Sigmoid colon (tissue), 7 donors: ENCODE measurements around the gene SEC63. TPM values are rescaled to one million over a fixed set of nuclear protein-coding genes. Genes with fewer than 3 reads are reported as not detected.
"Not testable (repeated sequence)": the region's sequence is repeated elsewhere in the genome, so short reads cannot be mapped to it uniquely, and the experiment has no call there.

ENCODE experiments used
- DNase-seq: peaks from one replicate; pipeline ENCODE4 v3.0.0-alpha.2; 2019
- H3K27ac ChIP-seq, 4 donors: fragments of 200-600 bp; sonication (generic); one replicate each; pipeline ENCODE4 v1.5.1; 2016 to 2019; ENCODE audit warnings: mild to moderate bottlenecking in 1 of 4
- H3K27me3 ChIP-seq, 3 donors: fragments of 200-600 bp; sonication (generic); one replicate each; pipeline ENCODE4 v1.5.1; 2019; ENCODE audit warnings: mild to moderate bottlenecking in 1 of 3
- H3K36me3 ChIP-seq, 4 donors: fragments of 200-600 bp; sonication (generic); one replicate each; pipeline ENCODE4 v1.5.1; 2016 to 2019
- H3K4me1 ChIP-seq, 4 donors: fragments of 200-600 bp; sonication (generic); one replicate each; pipeline ENCODE4 v1.5.1; 2017 to 2019
- H3K4me3 ChIP-seq, 4 donors: fragments of 200-600 bp; sonication (generic); one replicate each; pipeline ENCODE4 v1.5.1; 2017 to 2019; ENCODE audit warnings: mild to moderate bottlenecking in 2 of 4, moderate library complexity in 1 of 4
- H3K9me3 ChIP-seq, 4 donors: fragments of 200-600 bp in 3 of 4; sonication (generic) in 3 of 4; one replicate each; pipeline versions ENCODE4 v1.5.1 to v1.6.1; 2013 to 2019
- EP300 ChIP-seq, 4 donors: sonication (generic); formaldehyde crosslinking; IDR thresholded peaks; one replicate each; pipeline ENCODE4 v1.6.1; 2017; ENCODE audit warnings: antibody characterized with exemption in 4 of 4
- POLR2A ChIP-seq, 2 donors: fragments of 450-650 bp; IDR thresholded peaks; one replicate each; pipeline ENCODE4 v1.6.1; 2016; ENCODE audit warnings: antibody characterized with exemption in 2 of 2, mild to moderate bottlenecking in 2 of 2, moderate library complexity in 2 of 2
- POLR2AphosphoS5 ChIP-seq, 4 donors: sonication (generic); formaldehyde crosslinking; IDR thresholded peaks; one replicate each; pipeline ENCODE4 v1.6.1; 2017; ENCODE audit warnings: antibody characterized with exemption in 4 of 4
- WGBS, 2 donors: extraction: QIAGEN DNeasy Blood & Tissue Kit; methylation state at CpG; one replicate each; pipeline ENCODE4 v1.1.7; 2013; 5-methylcytosine and 5-hydroxymethylcytosine counted together
- intact Hi-C: fragments of 100-400 bp; cut with DNase I; formaldehyde crosslinking; loops from one replicate; pipeline ENCODE4 v1.15.1; 2023
- polyA plus RNA-seq, 3 donors: library from polyadenylated mRNA; stranded (reverse); fragments of 200-250 nt; gene quantifications; one replicate each; pipeline ENCODE4 v1.2.3, GENCODE V29; 2013
- total RNA-seq, 4 donors: library from RNA; depleted of rRNA; stranded (reverse); fragments of >200 nt; gene quantifications; one replicate each; pipeline ENCODE4 v1.1.0, GENCODE V29; 2016
- TF ChIP-seq, protein P1 (sequence below), 4 experiments: fragments of 450-650 bp in 3 of 4; fragments of 200-600 bp in 1 of 4; IDR thresholded peaks; one replicate each; pipeline ENCODE4 v1.5.1; 2016 to 2019; ENCODE audit warnings: antibody characterized with exemption in 4 of 4, mild to moderate bottlenecking in 3 of 4, moderate library complexity in 2 of 4
- donor health status: healthy with polysubstance abuse.
- donor health status: Bipolar disorder and iron deficiency.
- donor health status: healthy.

Gene SEC63
- total and polyA plus RNA-seq, 7 donors = 4.9 to 44.9 (median 31.7) TPM

- H3K4me1 ChIP-seq = no peaks in the 10 kb centered on the region
- 91 to 93% methylated on average over 2 of the region's 2 CpGs for WGBS, 2 donors
- H3K36me3 ChIP-seq = peaks cover 0 to 49% (median 6%) of the 10 kb centered on the region in 4 donors
- no peak for TF ChIP-seq POLR2A (IDR thresholded peaks at IDR 0.05)
- no peak for TF ChIP-seq EP300 (IDR thresholded peaks at IDR 0.05)
- TF ChIP-seq POLR2AphosphoS5 (IDR thresholded peaks at IDR 0.05) = no peak
- TF ChIP-seq, protein P1, sequence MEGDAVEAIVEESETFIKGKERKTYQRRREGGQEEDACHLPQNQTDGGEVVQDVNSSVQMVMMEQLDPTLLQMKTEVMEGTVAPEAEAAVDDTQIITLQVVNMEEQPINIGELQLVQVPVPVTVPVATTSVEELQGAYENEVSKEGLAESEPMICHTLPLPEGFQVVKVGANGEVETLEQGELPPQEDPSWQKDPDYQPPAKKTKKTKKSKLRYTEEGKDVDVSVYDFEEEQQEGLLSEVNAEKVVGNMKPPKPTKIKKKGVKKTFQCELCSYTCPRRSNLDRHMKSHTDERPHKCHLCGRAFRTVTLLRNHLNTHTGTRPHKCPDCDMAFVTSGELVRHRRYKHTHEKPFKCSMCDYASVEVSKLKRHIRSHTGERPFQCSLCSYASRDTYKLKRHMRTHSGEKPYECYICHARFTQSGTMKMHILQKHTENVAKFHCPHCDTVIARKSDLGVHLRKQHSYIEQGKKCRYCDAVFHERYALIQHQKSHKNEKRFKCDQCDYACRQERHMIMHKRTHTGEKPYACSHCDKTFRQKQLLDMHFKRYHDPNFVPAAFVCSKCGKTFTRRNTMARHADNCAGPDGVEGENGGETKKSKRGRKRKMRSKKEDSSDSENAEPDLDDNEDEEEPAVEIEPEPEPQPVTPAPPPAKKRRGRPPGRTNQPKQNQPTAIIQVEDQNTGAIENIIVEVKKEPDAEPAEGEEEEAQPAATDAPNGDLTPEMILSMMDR (IDR thresholded peaks at IDR 0.05) = no peak
- H3K4me3 ChIP-seq = no peak overlapping the region
- H3K9me3 ChIP-seq = no peaks in the 10 kb centered on the region
- intact Hi-C loops = no loop called here
- no peaks in the 10 kb centered on the region for H3K27me3 ChIP-seq
- no peak overlapping the region for H3K27ac ChIP-seq
- no peak for DNase-seq
These were observed 86.0 kb downstream of the SEC63 start for GRCh38 chr6:107871976-107872375.

GRCh38 chr6:107871512-107871911 is 86.5 kb downstream of the SEC63 start:
- 93 to 100% methylated on average over 1 of the region's 1 CpG for whole genome bisulfite sequencing, 2 donors
- H3K4me3 ChIP-seq, H3K9me3 ChIP-seq, H3K27me3 ChIP-seq, H3K27ac ChIP-seq, DNase-seq, intact Hi-C loops, H3K4me1 ChIP-seq: not testable (repeated sequence)
- peaks cover 0 to 45% (median 6%) of the 10 kb centered on the region in 4 donors for H3K36me3 ChIP-seq

GRCh38 chr6:107871016-107871415 is 87.0 kb downstream of the SEC63 start:
- 87 to 90% methylated on average over 4 of the region's 4 CpGs for WGBS, 2 donors
- no peak overlapping the region for H3K4me3 ChIP-seq
- DNase-seq = no peak
- H3K36me3 ChIP-seq = peaks cover 0 to 40% (median 6%) of the 10 kb centered on the region in 4 donors
- intact Hi-C loops = no loop called here
- no peaks in the 10 kb centered on the region for H3K9me3 ChIP-seq
- H3K27ac ChIP-seq = no peak overlapping the region
- no peaks in the 10 kb centered on the region for H3K27me3 ChIP-seq
- TF ChIP-seq POLR2AphosphoS5 (IDR thresholded peaks at IDR 0.05) (no peak), EP300 (IDR thresholded peaks at IDR 0.05) (no peak), POLR2A (IDR thresholded peaks at IDR 0.05) (no peak)
- TF ChIP-seq, protein P1 (IDR thresholded peaks at IDR 0.05) = no peak
- H3K4me1 ChIP-seq = no peaks in the 10 kb centered on the region

GRCh38 chr6:107870381-107870780 is 87.6 kb downstream of the SEC63 start:
- Histone ChIP-seq H3K27me3 (no peaks in the 10 kb centered on the region), H3K9me3 (no peaks in the 10 kb centered on the region), H3K4me1 (no peaks in the 10 kb centered on the region), H3K27ac (no peak overlapping the region), H3K4me3 (no peak overlapping the region), H3K36me3 (peaks cover 0 to 34% (median 6%) of the 10 kb centered on the region in 4 donors)
- no peak for TF ChIP-seq POLR2AphosphoS5 (IDR thresholded peaks at IDR 0.05)
- TF ChIP-seq, protein P1 (IDR thresholded peaks at IDR 0.05) = no peak
- no peak for TF ChIP-seq POLR2A (IDR thresholded peaks at IDR 0.05)
- no peak for TF ChIP-seq EP300 (IDR thresholded peaks at IDR 0.05)
- WGBS, 2 donors = 46 to 54% methylated on average over 1 of the region's 1 CpG
- DNase-seq = no peak
- intact Hi-C loops = no loop called here

- TF ChIP-seq POLR2AphosphoS5 (IDR thresholded peaks at IDR 0.05) = no peak
- TF ChIP-seq EP300 (IDR thresholded peaks at IDR 0.05) = no peak
- no peak for TF ChIP-seq POLR2A (IDR thresholded peaks at IDR 0.05)
- TF ChIP-seq, protein P1 (IDR thresholded peaks at IDR 0.05) = no peak
- no peaks in the 10 kb centered on the region for H3K9me3 ChIP-seq
- intact Hi-C loops = no loop called here
- H3K36me3 ChIP-seq = peaks cover 0 to 29% (median 6%) of the 10 kb centered on the region in 4 donors
- DNase-seq = no peak
- no peaks in the 10 kb centered on the region for H3K4me1 ChIP-seq
- no peaks in the 10 kb centered on the region for H3K27me3 ChIP-seq
- H3K4me3 ChIP-seq = no peak overlapping the region
- WGBS, 2 donors = 0% methylated on average over 1 of the region's 1 CpG
- no peak overlapping the region for H3K27ac ChIP-seq
These were observed 88.1 kb downstream of the SEC63 start for GRCh38 chr6:107869871-107870270.
